Measurements from ENCODE around the gene PRKCE. TPM values are rescaled to one million over a fixed set of nuclear protein-coding genes. Genes with fewer than 3 reads are reported as not detected.
A peak's percentile ranks its signal among the peaks of the same experiment; 100 is the strongest.

PRKCE gene
- total RNA-seq, 1 donor from 2014 or later, result 18.4 TPM

DNA sequence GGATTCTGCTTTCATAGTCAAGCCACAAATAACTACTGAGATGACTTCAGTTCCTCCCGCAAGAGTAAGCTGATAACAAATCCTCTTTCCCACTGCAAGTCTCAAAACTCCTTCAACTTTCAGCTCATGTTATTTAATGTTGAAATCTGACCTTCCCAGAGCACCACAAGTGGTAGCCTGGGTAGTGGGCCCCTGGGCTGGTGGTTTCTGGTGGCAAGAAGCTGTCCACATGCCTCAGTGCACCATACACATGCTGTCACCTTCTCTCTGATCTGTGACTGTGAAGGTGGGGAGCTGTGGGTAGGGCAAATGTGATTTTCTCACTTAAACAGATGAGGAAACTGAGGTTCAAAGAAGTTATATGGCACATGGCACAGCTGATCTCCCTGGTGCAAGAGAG, 399.6 kb downstream of the PRKCE start:
- Mint-ChIP-seq H3K36me3 (peaks cover 23% of the 10 kb centered on the region), H3K4me1 (no peaks in the 10 kb centered on the region), H3K27ac (no peak overlapping the region), H3K4me3 (no peak overlapping the region), H3K9me3 (peaks cover 35% of the 10 kb centered on the region), H3K27me3 (ENCODE audit: low read depth) (no peaks in the 10 kb centered on the region)
- DNase-seq (ENCODE audit: low spot score in 2 of 2, unreplicated experiment in 2 of 2), result no peak
- TF ChIP-seq, protein P1, sequence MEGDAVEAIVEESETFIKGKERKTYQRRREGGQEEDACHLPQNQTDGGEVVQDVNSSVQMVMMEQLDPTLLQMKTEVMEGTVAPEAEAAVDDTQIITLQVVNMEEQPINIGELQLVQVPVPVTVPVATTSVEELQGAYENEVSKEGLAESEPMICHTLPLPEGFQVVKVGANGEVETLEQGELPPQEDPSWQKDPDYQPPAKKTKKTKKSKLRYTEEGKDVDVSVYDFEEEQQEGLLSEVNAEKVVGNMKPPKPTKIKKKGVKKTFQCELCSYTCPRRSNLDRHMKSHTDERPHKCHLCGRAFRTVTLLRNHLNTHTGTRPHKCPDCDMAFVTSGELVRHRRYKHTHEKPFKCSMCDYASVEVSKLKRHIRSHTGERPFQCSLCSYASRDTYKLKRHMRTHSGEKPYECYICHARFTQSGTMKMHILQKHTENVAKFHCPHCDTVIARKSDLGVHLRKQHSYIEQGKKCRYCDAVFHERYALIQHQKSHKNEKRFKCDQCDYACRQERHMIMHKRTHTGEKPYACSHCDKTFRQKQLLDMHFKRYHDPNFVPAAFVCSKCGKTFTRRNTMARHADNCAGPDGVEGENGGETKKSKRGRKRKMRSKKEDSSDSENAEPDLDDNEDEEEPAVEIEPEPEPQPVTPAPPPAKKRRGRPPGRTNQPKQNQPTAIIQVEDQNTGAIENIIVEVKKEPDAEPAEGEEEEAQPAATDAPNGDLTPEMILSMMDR (IDR thresholded peaks at IDR 0.05; ENCODE audit: unreplicated experiment), result no peak

DNA sequence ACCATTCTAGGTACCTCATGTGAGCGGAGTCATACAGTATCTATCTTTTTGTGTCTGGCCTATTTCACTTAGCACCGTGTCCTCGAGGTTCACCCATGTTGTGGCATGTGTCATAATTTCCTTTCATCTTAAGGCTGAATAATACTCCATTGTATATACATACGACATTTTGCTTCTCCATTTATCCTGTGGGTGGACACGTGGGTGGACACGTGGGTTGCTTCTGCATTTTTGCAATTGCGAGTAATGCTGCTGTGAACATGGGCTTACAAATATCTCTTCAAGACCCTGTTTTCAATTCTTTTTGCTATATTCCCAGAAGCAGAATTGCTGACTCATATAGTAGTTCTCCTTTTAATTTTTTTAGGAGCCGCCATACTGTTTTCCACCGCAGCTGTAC, 402.1 kb downstream of the PRKCE start:
- Mint-ChIP-seq H3K27me3 (ENCODE audit: low read depth) (no peaks in the 10 kb centered on the region), H3K27ac (no peak overlapping the region), H3K4me3 (no peak overlapping the region), H3K36me3 (peaks cover 23% of the 10 kb centered on the region), H3K9me3 (peaks cover 35% of the 10 kb centered on the region), H3K4me1 (no peaks in the 10 kb centered on the region)
- no peak for DNase-seq (ENCODE audit: low spot score in 2 of 2, unreplicated experiment in 2 of 2)
- TF ChIP-seq, protein P1 (IDR thresholded peaks at IDR 0.05; ENCODE audit: unreplicated experiment), result no peak

DNA sequence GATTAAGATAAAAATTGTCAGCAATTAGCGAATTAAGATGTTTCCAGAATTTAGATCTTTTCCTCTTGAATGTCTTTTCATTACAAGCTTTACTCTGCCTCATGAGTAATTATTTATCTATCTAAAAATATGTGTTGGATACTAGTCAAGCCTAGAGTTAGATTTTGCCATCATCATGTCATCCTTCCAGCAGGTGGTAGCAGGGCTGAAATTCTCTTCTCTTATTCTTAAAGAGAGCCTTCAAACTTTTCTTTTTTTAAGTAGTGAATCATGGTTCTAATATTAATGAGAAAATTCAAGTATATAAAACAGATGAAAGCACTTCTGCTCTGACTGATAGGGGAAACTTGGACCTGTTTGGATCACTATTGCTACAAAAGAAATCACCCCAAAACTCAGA, 405.1 kb downstream of the PRKCE start:
- Mint-ChIP-seq H3K27ac (no peak overlapping the region), H3K9me3 (peaks cover 34% of the 10 kb centered on the region), H3K27me3 (ENCODE audit: low read depth) (no peaks in the 10 kb centered on the region), H3K4me3 (no peak overlapping the region), H3K36me3 (peaks cover 23% of the 10 kb centered on the region), H3K4me1 (no peaks in the 10 kb centered on the region)
- no peak for DNase-seq (ENCODE audit: low spot score in 2 of 2, unreplicated experiment in 2 of 2)
- TF ChIP-seq, protein P1 (IDR thresholded peaks at IDR 0.05; ENCODE audit: unreplicated experiment), result no peak

DNA sequence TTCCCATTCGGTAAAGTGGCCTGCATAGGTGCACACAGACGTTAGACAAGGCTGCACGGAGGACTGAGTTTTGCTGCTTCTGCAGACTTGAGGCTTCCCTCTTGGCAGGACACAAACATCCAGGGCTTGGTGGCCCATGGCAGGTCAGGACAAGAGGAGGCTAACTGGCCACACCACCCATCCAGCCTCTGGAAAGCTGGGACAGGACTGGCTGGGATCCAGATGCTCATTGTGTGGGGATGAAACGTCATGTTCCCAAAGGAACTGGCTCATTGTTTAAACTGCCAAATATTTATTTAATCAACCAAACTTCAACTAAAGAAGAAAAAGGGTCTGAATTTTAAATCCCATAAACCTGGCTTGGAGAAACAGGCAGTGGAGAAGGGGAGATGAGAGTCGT, 406.7 kb downstream of the PRKCE start:
- H3K9me3 Mint-ChIP-seq, result peaks cover 22% of the 10 kb centered on the region
- H3K4me1 Mint-ChIP-seq, result peaks cover 2% of the 10 kb centered on the region
- TF ChIP-seq, protein P1 (IDR thresholded peaks at IDR 0.05; ENCODE audit: unreplicated experiment), result no peak
- no peak overlapping the region for H3K4me3 Mint-ChIP-seq
- H3K27ac Mint-ChIP-seq, result no peak overlapping the region
- H3K36me3 Mint-ChIP-seq, result peaks cover 13% of the 10 kb centered on the region
- no peaks in the 10 kb centered on the region for H3K27me3 Mint-ChIP-seq (ENCODE audit: low read depth)
- DNase-seq (ENCODE audit: low spot score in 2 of 2, unreplicated experiment in 2 of 2), result no peak

DNA sequence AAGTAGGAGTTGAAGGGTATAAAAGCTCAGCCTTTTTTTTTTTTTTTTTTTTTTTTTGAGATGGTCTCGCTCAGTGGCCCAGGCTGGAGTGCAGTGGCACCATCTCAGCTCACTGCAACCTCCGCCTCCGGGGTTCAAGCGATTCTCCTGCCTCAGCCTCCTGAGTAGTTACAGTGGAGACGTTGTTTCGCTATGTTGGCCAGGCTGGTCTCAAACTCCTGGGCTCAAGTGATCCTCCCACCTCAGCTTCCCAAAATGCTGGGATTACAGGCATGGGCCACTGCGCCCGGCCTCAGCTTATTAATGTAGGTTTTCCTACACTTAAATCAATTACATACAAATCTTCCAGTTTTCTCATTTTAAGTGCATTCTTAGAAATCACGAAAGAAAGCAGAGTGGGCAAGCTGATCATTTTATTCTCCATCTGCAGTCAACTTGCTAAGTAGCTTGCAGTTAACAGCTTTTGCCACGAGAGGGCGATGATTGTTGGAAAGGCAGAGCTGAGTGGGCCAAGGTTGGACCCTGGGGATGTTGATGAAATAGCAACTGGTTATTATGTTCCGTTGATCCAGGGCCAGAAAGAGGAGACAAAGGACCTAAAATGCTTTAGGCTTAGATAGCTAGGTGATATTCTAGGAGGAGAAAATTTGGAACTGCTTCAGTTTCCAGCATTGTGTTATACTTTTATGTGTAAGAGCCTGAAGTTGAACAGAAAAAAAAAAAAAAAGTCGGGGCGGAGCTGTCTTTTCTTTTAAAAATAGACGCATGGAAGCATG, 411.4 kb downstream of the PRKCE start:
- TF ChIP-seq, protein P1 (IDR thresholded peaks at IDR 0.05; ENCODE audit: unreplicated experiment), result peak; percentile 86
- peak; percentile 58 to 84 for DNase-seq (ENCODE audit: low spot score in 2 of 2, unreplicated experiment in 2 of 2)
- no peak overlapping the region for H3K4me3 Mint-ChIP-seq
- H3K36me3 Mint-ChIP-seq, result no peaks in the 10 kb centered on the region
- H3K9me3 Mint-ChIP-seq, result no peaks in the 10 kb centered on the region
- H3K4me1 Mint-ChIP-seq, result peaks cover 16% of the 10 kb centered on the region
- H3K27ac Mint-ChIP-seq, result peak overlapping the region; percentile 50
- no peaks in the 10 kb centered on the region for H3K27me3 Mint-ChIP-seq (ENCODE audit: low read depth)

All from mesothelial cell of epicardium (in vitro differentiated cells).